ENCODE measurements around the gene RBMS3.
"Not testable (repeated sequence)": the region's sequence is repeated elsewhere in the genome, so short reads cannot be mapped to it uniquely, and the experiment has no call there.

Gene RBMS3

DNA sequence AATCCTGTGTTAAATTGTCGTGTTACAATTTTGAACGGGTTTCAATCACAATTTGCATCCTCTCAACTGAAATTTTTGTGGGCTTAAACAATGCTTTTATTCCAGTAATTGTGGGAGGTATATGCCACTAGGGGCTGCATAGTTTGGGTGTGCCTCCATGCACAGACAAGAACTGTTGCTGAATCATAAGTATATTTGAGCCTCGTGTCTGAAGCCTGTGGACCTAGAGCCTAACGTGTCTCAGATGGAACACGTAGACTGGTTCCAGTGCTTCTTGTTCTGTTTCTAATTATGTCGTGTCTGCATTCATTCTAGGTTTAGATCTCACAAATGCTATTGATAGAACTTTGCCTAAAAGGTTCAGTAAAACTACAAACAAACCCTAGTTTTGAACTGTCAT lies 363.4 kb downstream of the RBMS3 start:
- H3K4me2 ChIP-seq (ENCODE audit: low read length) = no peak overlapping the region
- no peak overlapping the region for H3K4me3 ChIP-seq (ENCODE audit: low read length)
- no peaks in the 10 kb centered on the region for H3K9me3 ChIP-seq (replicated peaks; ENCODE audit: low read length)
- H3K27me3 ChIP-seq (ENCODE audit: control insufficient read depth, insufficient read depth, low read length) = no peaks in the 10 kb centered on the region
- no peak overlapping the region for H3K9ac ChIP-seq (ENCODE audit: low read depth, low read length)
- H3K36me3 ChIP-seq (ENCODE audit: insufficient read depth, low read length) = no peaks in the 10 kb centered on the region
- peaks cover 31% of the 10 kb centered on the region for H3K4me1 ChIP-seq (ENCODE audit: control insufficient read depth, insufficient read depth, low read length)

DNA sequence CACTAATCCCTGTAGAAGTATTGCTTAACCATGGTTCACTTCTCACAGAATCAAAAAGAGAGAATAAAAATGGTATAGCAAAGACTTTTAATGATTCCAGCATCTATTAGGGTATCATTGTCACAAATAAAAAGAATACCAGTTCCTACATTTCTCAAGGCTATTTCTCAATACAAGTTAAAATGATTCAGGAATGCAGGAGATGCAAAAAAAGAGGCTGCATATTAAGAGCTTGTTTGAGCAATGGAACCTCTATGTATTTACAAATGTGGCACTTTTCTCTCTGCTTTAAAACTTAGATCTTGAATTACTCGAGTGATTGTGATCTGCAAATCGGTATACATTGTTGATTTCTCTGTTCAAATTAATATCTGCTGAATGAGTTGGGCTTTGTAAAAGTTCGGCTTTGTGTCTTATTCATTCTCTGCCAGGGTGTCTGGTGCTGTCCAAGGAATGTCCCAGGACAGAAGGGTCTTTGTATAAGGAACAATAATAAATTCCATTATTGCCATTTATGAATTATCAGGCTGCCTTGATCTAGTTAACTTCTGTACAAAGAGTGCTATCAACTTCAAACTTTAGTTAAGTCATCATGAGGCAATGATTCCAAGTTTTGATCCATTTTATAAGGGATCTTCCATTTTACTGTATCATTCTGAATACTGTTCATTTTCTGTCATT lies 364.2 kb downstream of the RBMS3 start:
- no peaks in the 10 kb centered on the region for H3K9me3 ChIP-seq (replicated peaks; ENCODE audit: low read length)

GRCh38 chr3:29646043-29646442 lies 365.2 kb downstream of the RBMS3 start:
- no peak overlapping the region for H3K4me2 ChIP-seq (ENCODE audit: low read length)
- no peaks in the 10 kb centered on the region for H3K27me3 ChIP-seq (ENCODE audit: control insufficient read depth, insufficient read depth, low read length)
- peaks cover 44% of the 10 kb centered on the region for H3K4me1 ChIP-seq (ENCODE audit: control insufficient read depth, insufficient read depth, low read length)
- no peaks in the 10 kb centered on the region for H3K9me3 ChIP-seq (replicated peaks; ENCODE audit: low read length)
- no peak overlapping the region for H3K9ac ChIP-seq (ENCODE audit: low read depth, low read length)
- no peak overlapping the region for H3K4me3 ChIP-seq (ENCODE audit: low read length)
- H3K36me3 ChIP-seq (ENCODE audit: insufficient read depth, low read length) = no peaks in the 10 kb centered on the region

More for the DNA sequence above, 364.2 kb downstream of the RBMS3 start:
- Histone ChIP-seq H3K36me3 (ENCODE audit: insufficient read depth, low read length) (no peaks in the 10 kb centered on the region), H3K4me2 (ENCODE audit: low read length) (no peak overlapping the region), H3K9ac (ENCODE audit: low read depth, low read length) (no peak overlapping the region), H3K4me1 (ENCODE audit: control insufficient read depth, insufficient read depth, low read length) (peaks cover 40% of the 10 kb centered on the region), H3K27me3 (ENCODE audit: control insufficient read depth, insufficient read depth, low read length) (no peaks in the 10 kb centered on the region), H3K4me3 (ENCODE audit: low read length) (no peak overlapping the region)

DNA sequence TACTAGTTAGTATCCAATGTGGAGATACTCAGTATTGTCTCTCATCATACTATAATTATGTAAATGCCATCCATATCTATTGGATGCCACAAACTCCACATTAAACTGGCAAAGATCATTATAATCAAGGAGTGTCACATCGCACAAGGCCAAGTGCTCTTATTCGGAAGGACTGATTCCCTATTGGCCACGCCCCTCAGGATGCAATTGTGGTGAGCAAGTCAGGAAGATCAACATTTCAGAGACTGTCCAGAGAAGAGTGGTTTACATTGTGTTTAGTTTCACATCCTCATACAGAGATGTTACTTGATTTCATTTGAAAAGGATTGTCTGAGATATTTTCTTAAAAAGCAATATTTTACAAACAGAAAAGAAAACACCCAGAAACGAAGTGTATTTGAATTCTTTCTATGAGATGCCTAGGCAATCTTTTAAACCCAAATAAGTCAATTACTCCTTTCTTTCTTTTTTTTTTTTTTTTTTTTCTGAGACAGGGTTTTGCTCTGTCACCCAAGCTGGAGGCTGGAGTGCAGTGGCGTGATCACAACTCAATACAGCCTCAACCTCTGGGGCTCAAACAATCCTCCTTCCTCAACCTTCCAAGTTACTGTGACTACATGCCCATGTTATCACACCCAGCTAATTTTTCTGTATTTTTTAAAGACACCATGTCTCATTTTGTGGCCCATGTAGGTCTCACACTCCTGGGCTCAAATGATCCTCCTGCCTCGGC lies 369.1 kb downstream of the RBMS3 start:
- H3K27me3 ChIP-seq (ENCODE audit: control insufficient read depth, insufficient read depth, low read length) = no peaks in the 10 kb centered on the region
- no peak overlapping the region for H3K4me3 ChIP-seq (ENCODE audit: low read length)
- H3K9me3 ChIP-seq (replicated peaks; ENCODE audit: low read length) = no peaks in the 10 kb centered on the region
- H3K4me1 ChIP-seq (ENCODE audit: control insufficient read depth, insufficient read depth, low read length) = peaks cover 17% of the 10 kb centered on the region
- no peak overlapping the region for H3K9ac ChIP-seq (ENCODE audit: low read depth, low read length)
- H3K36me3 ChIP-seq (ENCODE audit: insufficient read depth, low read length) = no peaks in the 10 kb centered on the region
- peak overlapping the region; percentile 19 for H3K4me2 ChIP-seq (ENCODE audit: low read length)

DNA sequence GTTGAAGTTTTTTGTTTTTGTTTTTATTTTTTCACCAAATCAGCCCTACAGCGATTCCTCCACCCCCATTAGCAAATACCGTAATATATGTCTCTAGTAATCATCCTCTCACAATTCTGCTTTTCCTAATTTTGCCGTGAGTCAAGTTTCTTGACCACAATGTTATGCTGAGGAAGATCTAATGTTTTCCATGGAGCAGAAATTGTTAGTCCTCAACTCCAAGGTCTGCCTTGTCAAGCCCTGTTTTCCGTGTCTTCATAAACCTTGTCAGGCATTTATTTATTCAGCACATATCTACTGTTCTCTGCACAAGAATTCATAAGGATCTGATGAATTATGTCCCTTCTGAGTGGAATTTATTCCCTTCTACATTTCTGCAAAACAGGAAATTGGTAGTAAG lies 372.8 kb downstream of the RBMS3 start:
- H3K27me3 ChIP-seq (ENCODE audit: control insufficient read depth, insufficient read depth, low read length) = no peaks in the 10 kb centered on the region
- H3K4me1 ChIP-seq (ENCODE audit: control insufficient read depth, insufficient read depth, low read length) = peaks cover 14% of the 10 kb centered on the region
- H3K4me2 ChIP-seq (ENCODE audit: low read length) = no peak overlapping the region
- no peak overlapping the region for H3K9ac ChIP-seq (ENCODE audit: low read depth, low read length)
- H3K9me3 ChIP-seq (replicated peaks; ENCODE audit: low read length) = no peaks in the 10 kb centered on the region
- H3K36me3 ChIP-seq (ENCODE audit: insufficient read depth, low read length) = no peaks in the 10 kb centered on the region
- no peak overlapping the region for H3K4me3 ChIP-seq (ENCODE audit: low read length)

GRCh38 chr3:29655015-29655747 lies 374.3 kb downstream of the RBMS3 start:
- H3K27me3 ChIP-seq (ENCODE audit: control insufficient read depth, insufficient read depth, low read length) = no peaks in the 10 kb centered on the region
- H3K36me3 ChIP-seq (ENCODE audit: insufficient read depth, low read length) = no peaks in the 10 kb centered on the region
- H3K4me1 ChIP-seq (ENCODE audit: control insufficient read depth, insufficient read depth, low read length) = peaks cover 3% of the 10 kb centered on the region
- H3K4me2 ChIP-seq (ENCODE audit: low read length) = no peak overlapping the region
- no peak overlapping the region for H3K9ac ChIP-seq (ENCODE audit: low read depth, low read length)
- H3K9me3 ChIP-seq (replicated peaks; ENCODE audit: low read length) = no peaks in the 10 kb centered on the region
- H3K4me3 ChIP-seq (ENCODE audit: low read length) = no peak overlapping the region

DNA sequence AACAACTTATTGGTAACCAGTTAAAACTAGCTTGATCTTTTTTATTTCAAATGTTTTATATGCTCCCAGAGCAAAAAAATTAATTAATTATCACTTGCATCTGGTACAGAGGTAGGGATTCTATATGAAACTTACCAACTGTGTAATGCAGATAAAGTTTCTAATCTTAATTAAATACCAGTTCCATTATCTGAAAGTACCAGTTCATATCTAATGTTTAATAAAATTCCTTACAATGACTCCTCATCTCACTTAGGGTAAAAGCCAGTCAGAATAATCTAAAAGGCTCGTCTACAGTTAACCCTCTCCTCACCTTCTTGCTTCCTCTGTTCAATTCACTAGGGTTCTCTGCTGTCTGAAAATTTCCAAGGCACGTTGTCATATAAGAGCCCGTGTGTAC lies 384.8 kb downstream of the RBMS3 start:
- Histone ChIP-seq H3K4me3 (ENCODE audit: low read length) (no peak overlapping the region), H3K9ac (ENCODE audit: low read depth, low read length) (no peak overlapping the region), H3K4me2 (ENCODE audit: low read length) (no peak overlapping the region), H3K4me1 (ENCODE audit: control insufficient read depth, insufficient read depth, low read length) (no peaks in the 10 kb centered on the region), H3K36me3 (ENCODE audit: insufficient read depth, low read length) (no peaks in the 10 kb centered on the region), H3K27me3 (ENCODE audit: control insufficient read depth, insufficient read depth, low read length) (no peaks in the 10 kb centered on the region), H3K9me3 (replicated peaks; ENCODE audit: low read length) (no peaks in the 10 kb centered on the region)

DNA sequence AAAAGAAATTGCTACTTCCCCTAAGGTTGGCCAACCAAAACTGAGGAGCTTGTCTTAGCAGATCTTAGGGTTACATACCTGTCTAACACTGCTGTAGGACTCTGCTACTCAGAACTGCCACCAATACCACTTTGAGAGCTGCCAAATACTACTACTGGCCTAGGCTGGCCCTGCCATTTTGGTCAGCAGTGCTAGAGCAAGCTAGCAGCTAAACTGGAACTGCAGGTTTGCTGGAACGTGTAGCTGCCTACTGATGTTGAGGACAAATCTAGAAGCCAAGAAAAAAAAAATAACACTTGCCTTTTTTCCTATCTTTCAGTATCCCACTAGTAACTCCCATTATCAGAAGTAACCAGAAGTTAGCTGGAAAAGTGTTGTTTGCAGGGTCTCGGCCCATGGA lies 387.4 kb downstream of the RBMS3 start:
- Histone ChIP-seq H3K9ac (ENCODE audit: low read depth, low read length) (no peak overlapping the region), H3K9me3 (replicated peaks; ENCODE audit: low read length) (no peaks in the 10 kb centered on the region), H3K4me2 (ENCODE audit: low read length) (no peak overlapping the region), H3K4me3 (ENCODE audit: low read length) (no peak overlapping the region), H3K36me3 (ENCODE audit: insufficient read depth, low read length) (no peaks in the 10 kb centered on the region), H3K4me1 (ENCODE audit: control insufficient read depth, insufficient read depth, low read length) (no peaks in the 10 kb centered on the region), H3K27me3 (ENCODE audit: control insufficient read depth, insufficient read depth, low read length) (no peaks in the 10 kb centered on the region)

- H3K4me1 ChIP-seq (ENCODE audit: control insufficient read depth, insufficient read depth, low read length) = no peaks in the 10 kb centered on the region
- no peaks in the 10 kb centered on the region for H3K27me3 ChIP-seq (ENCODE audit: control insufficient read depth, insufficient read depth, low read length)
- no peaks in the 10 kb centered on the region for H3K36me3 ChIP-seq (ENCODE audit: insufficient read depth, low read length)
- H3K4me3 ChIP-seq (ENCODE audit: low read length) = no peak overlapping the region
- H3K4me2 ChIP-seq (ENCODE audit: low read length) = no peak overlapping the region
- H3K9ac ChIP-seq (ENCODE audit: low read depth, low read length) = no peak overlapping the region
- H3K9me3 ChIP-seq (replicated peaks; ENCODE audit: low read length) = no peaks in the 10 kb centered on the region
These were observed 387.9 kb downstream of the RBMS3 start for GRCh38 chr3:29668728-29669127.

- H3K9ac ChIP-seq (ENCODE audit: low read depth, low read length); H3K4me3 ChIP-seq (ENCODE audit: low read length); H3K4me1 ChIP-seq (ENCODE audit: control insufficient read depth, insufficient read depth, low read length); H3K27me3 ChIP-seq (ENCODE audit: control insufficient read depth, insufficient read depth, low read length); H3K36me3 ChIP-seq (ENCODE audit: insufficient read depth, low read length); H3K4me2 ChIP-seq (ENCODE audit: low read length); H3K9me3 ChIP-seq (replicated peaks; ENCODE audit: low read length): not testable (repeated sequence)
These were observed 389.6 kb downstream of the RBMS3 start for GRCh38 chr3:29670476-29670875.

DNA sequence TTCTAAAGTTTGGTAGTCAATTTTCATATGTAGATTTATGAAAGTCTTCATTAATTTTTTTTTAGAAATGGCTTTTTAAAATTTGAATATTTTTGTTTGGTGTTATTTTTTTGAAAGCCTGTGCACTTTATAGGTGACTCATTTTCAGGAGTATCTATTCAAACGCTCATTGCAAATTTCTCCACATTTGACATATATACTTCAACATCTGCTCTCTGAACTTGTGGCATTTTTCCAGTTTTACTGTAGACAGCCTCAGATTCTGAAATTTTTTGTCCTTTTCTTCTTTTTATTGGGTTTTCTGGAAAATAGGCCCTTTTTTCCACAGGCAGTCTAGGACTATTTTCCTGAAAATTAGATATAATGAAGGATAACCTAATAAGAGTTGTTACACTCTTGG lies 396.6 kb downstream of the RBMS3 start:
- H3K9me3 ChIP-seq (replicated peaks; ENCODE audit: low read length) = no peaks in the 10 kb centered on the region
- H3K4me3 ChIP-seq (ENCODE audit: low read length) = no peak overlapping the region
- H3K36me3 ChIP-seq (ENCODE audit: insufficient read depth, low read length) = no peaks in the 10 kb centered on the region
- H3K9ac ChIP-seq (ENCODE audit: low read depth, low read length) = no peak overlapping the region
- no peak overlapping the region for H3K4me2 ChIP-seq (ENCODE audit: low read length)
- no peaks in the 10 kb centered on the region for H3K27me3 ChIP-seq (ENCODE audit: control insufficient read depth, insufficient read depth, low read length)
- H3K4me1 ChIP-seq (ENCODE audit: control insufficient read depth, insufficient read depth, low read length) = peaks cover 6% of the 10 kb centered on the region
